SK-N-MC (cell line): ENCODE measurements around the gene ARID4B.
"Not testable (repeated sequence)": the region's sequence is repeated elsewhere in the genome, so short reads cannot be mapped to it uniquely, and the experiment has no call there.

Experiments
- DNase-seq: peaks from one replicate; pipeline ENCODE4 v3.0.0-alpha.2; 2011; ENCODE audit warnings: low read depth, low spot score
- H3K27ac ChIP-seq: fragments of 200-600 bp; sonication (generic); 2 replicates; pipeline ENCODE4 v1.5.1; 2016; ENCODE audit warnings: mixed run types
- H3K36me3 ChIP-seq: fragments of 200-600 bp; sonication (generic); 2 replicates; pipeline ENCODE4 v1.6.1; 2017; ENCODE audit warnings: antibody characterized with exemption, low read length, mixed read lengths; ENCODE audit not compliant: insufficient read depth
- H3K4me3 ChIP-seq: fragments of 200-600 bp; sonication (generic); 2 replicates; pipeline ENCODE4 v1.5.1; 2016
- H3K9ac ChIP-seq: fragments of 200-600 bp; sonication (generic); 2 replicates; pipeline ENCODE4 v1.8.0; 2017; ENCODE audit warnings: mixed run types, mixed read lengths; ENCODE audit not compliant: insufficient read length
- H3K9me3 ChIP-seq: fragments of 200-600 bp; sonication (generic); 2 replicates; pipeline ENCODE4 v1.6.1; 2017; ENCODE audit warnings: low read depth, mild to moderate bottlenecking, antibody characterized with exemption, low read length, moderate library complexity, mixed read lengths
- EZH2 ChIP-seq: fragments of 200-600 bp; sonication (generic); IDR thresholded peaks from one replicate; pipeline ENCODE4 v1.6.1; 2017; ENCODE audit warnings: antibody characterized with exemption
- FOXP2 ChIP-seq: optimal IDR thresholded peaks from 2 replicates; pipeline ENCODE3; 2011; ENCODE audit warnings: mild to moderate bottlenecking, moderate library complexity; ENCODE audit not compliant: insufficient read depth; ENCODE audit errors: extremely low read length, control extremely low read depth
- POLR2AphosphoS5 ChIP-seq: IDR thresholded peaks from 2 replicates; pipeline ENCODE4 v1.6.1; 2012; ENCODE audit warnings: mild to moderate bottlenecking, low read depth, low read length, borderline replicate concordance

Gene ARID4B

GRCh38 chr1:235284231-235284769 is 43.7 kb downstream of the ARID4B start:
- no peak for DNase-seq
- Histone ChIP-seq H3K4me3 (no peak overlapping the region), H3K36me3 (peaks cover 3% of the 10 kb centered on the region; the same call in 1 of the 2 replicates), H3K27ac (no peak overlapping the region), H3K9ac (no peak overlapping the region), H3K9me3 (no peaks in the 10 kb centered on the region)
- no peak for TF ChIP-seq EZH2
- TF ChIP-seq POLR2AphosphoS5: no peak
- TF ChIP-seq FOXP2: no peak

GRCh38 chr1:235283636-235284035 is 44.3 kb downstream of the ARID4B start:
- H3K36me3 ChIP-seq, H3K9ac ChIP-seq, H3K9me3 ChIP-seq, DNase-seq, H3K27ac ChIP-seq, H3K4me3 ChIP-seq: not testable (repeated sequence)

- TF ChIP-seq POLR2AphosphoS5 (no peak), FOXP2 (no peak), EZH2 (no peak)
- Histone ChIP-seq H3K27ac (no peak overlapping the region), H3K9ac (no peak overlapping the region), H3K9me3 (no peaks in the 10 kb centered on the region), H3K4me3 (no peak overlapping the region), H3K36me3 (peaks cover 2% of the 10 kb centered on the region; the same call in 1 of the 2 replicates)
- DNase-seq: no peak
These were observed 47.5 kb downstream of the ARID4B start for GRCh38 chr1:235280467-235280866.

- DNase-seq: no peak
- no peaks in the 10 kb centered on the region for H3K9me3 ChIP-seq
- no peaks in the 10 kb centered on the region for H3K36me3 ChIP-seq
- H3K4me3 ChIP-seq: no peak overlapping the region
- TF ChIP-seq EZH2: no peak
- TF ChIP-seq FOXP2: no peak
- TF ChIP-seq POLR2AphosphoS5: no peak
- no peak overlapping the region for H3K9ac ChIP-seq
- H3K27ac ChIP-seq: no peak overlapping the region
These were observed 48.3 kb downstream of the ARID4B start for GRCh38 chr1:235279694-235280093.

GRCh38 chr1:235278915-235279292 is 49.1 kb downstream of the ARID4B start:
- Histone ChIP-seq H3K9me3 (no peaks in the 10 kb centered on the region), H3K4me3 (no peak overlapping the region), H3K27ac (no peak overlapping the region), H3K9ac (no peak overlapping the region), H3K36me3 (no peaks in the 10 kb centered on the region)
- TF ChIP-seq FOXP2 (no peak), EZH2 (no peak), POLR2AphosphoS5 (no peak)
- DNase-seq: no peak

- Histone ChIP-seq H3K36me3 (no peaks in the 10 kb centered on the region), H3K4me3 (no peak overlapping the region), H3K9me3 (no peaks in the 10 kb centered on the region), H3K9ac (no peak overlapping the region), H3K27ac (no peak overlapping the region)
- no peak for TF ChIP-seq POLR2AphosphoS5
- no peak for TF ChIP-seq EZH2
- TF ChIP-seq FOXP2: no peak
- no peak for DNase-seq
These were observed 49.6 kb downstream of the ARID4B start for GRCh38 chr1:235278233-235278914.

GRCh38 chr1:235277709-235278108 is 50.3 kb downstream of the ARID4B start:
- TF ChIP-seq EZH2 (no peak), FOXP2 (no peak), POLR2AphosphoS5 (no peak)
- Histone ChIP-seq H3K4me3 (no peak overlapping the region), H3K27ac (no peak overlapping the region), H3K9me3 (no peaks in the 10 kb centered on the region), H3K9ac (no peak overlapping the region), H3K36me3 (no peaks in the 10 kb centered on the region)
- no peak for DNase-seq

GRCh38 chr1:235275836-235276235 is 52.1 kb downstream of the ARID4B start:
- TF ChIP-seq EZH2: no peak
- no peak for TF ChIP-seq POLR2AphosphoS5
- TF ChIP-seq FOXP2: no peak
- H3K27ac ChIP-seq: no peak overlapping the region
- no peaks in the 10 kb centered on the region for H3K9me3 ChIP-seq
- H3K4me3 ChIP-seq: no peak overlapping the region
- H3K36me3 ChIP-seq: no peaks in the 10 kb centered on the region
- no peak overlapping the region for H3K9ac ChIP-seq
- DNase-seq: no peak

- Histone ChIP-seq H3K27ac (no peak overlapping the region), H3K9ac (no peak overlapping the region), H3K36me3 (no peaks in the 10 kb centered on the region), H3K9me3 (no peaks in the 10 kb centered on the region), H3K4me3 (no peak overlapping the region)
- no peak for DNase-seq
- TF ChIP-seq EZH2 (no peak), POLR2AphosphoS5 (no peak)
These were observed 52.8 kb downstream of the ARID4B start for GRCh38 chr1:235275223-235275622.
